RPMI7951 (cell line): ENCODE measurements around the gene FTO. TPM values are rescaled to one million over a fixed set of nuclear protein-coding genes. Genes with fewer than 3 reads are reported as not detected.

ENCODE experiments used
- total RNA-seq: library from RNA; depleted of rRNA; stranded (reverse); fragments of >200 nt; shearing (Covaris generic); gene quantifications from 2 replicates; pipeline ENCODE4 v1.2.3, GENCODE V29; 2014; rRNA removed

Gene FTO
- total RNA-seq, 1 experiment from 2014 or later, result 90.0 TPM

Other genes starting within 250 kb of the FTO start
- 24.3 and 24.6 TPM in 2 replicates for gene AKTIP, start 200.9 kb upstream of the FTO start, total RNA-seq
- 14.7 and 15.9 TPM in 2 replicates for gene RPGRIP1L, start 297 bp upstream of the FTO start, total RNA-seq